ENCODE data around the gene ANGEL1.

The ANGEL1 gene

GRCh38 chr14:76774821-76775694, 37.6 kb downstream of the ANGEL1 start:
- TF ChIP-seq CTCF (IDR thresholded peaks at IDR 0.05; ENCODE audit: borderline replicate concordance, insufficient read depth, low read depth, low read length) = no peak
- no peak overlapping the region for H3K4me3 ChIP-seq (ENCODE audit: low read depth, low read length)

- H3K4me3 ChIP-seq (ENCODE audit: low read depth, low read length) = no peak overlapping the region
- no peak for TF ChIP-seq CTCF (IDR thresholded peaks at IDR 0.05; ENCODE audit: borderline replicate concordance, insufficient read depth, low read depth, low read length)
Observed at GRCh38 chr14:76773956-76774820, 38.5 kb downstream of the ANGEL1 start.

- TF ChIP-seq CTCF (IDR thresholded peaks at IDR 0.05; ENCODE audit: borderline replicate concordance, insufficient read depth, low read depth, low read length) = no peak
- H3K4me3 ChIP-seq (ENCODE audit: low read depth, low read length) = no peak overlapping the region
Observed at GRCh38 chr14:76773188-76773885, 39.3 kb downstream of the ANGEL1 start.

- no peak for TF ChIP-seq CTCF (IDR thresholded peaks at IDR 0.05; ENCODE audit: borderline replicate concordance, insufficient read depth, low read depth, low read length)
- H3K4me3 ChIP-seq (ENCODE audit: low read depth, low read length) = no peak overlapping the region
Observed at GRCh38 chr14:76772300-76773187, 40.1 kb downstream of the ANGEL1 start.

- H3K4me3 ChIP-seq (ENCODE audit: low read depth, low read length) = no peak overlapping the region
- no peak for TF ChIP-seq CTCF (IDR thresholded peaks at IDR 0.05; ENCODE audit: borderline replicate concordance, insufficient read depth, low read depth, low read length)
Observed at GRCh38 chr14:76771437-76771980, 41.2 kb downstream of the ANGEL1 start.

All from GM12875 (cell line).